HFFc6 (cell line): ENCODE data around the gene PGAM2. TPM values are rescaled to one million over a fixed set of nuclear protein-coding genes. Genes with fewer than 3 reads are reported as not detected.

ENCODE experiments used
- DNase-seq: peaks from one replicate; pipeline ENCODE4 v3.0.0-alpha.2; 2018
- H3K27ac Mint-ChIP-seq: 2 replicates; pipeline ENCODE4 v1.8.0; 2020; ENCODE audit warnings: mild to moderate bottlenecking, mixed read lengths
- H3K27me3 Mint-ChIP-seq: 2 replicates; pipeline ENCODE4 v1.8.0; 2021; ENCODE audit warnings: mild to moderate bottlenecking, moderate library complexity, mixed read lengths; ENCODE audit not compliant: insufficient read depth
- H3K36me3 Mint-ChIP-seq: 2 replicates; pipeline ENCODE4 v1.8.0; 2021; ENCODE audit warnings: low read depth, mixed read lengths
- H3K4me1 Mint-ChIP-seq: 2 replicates; pipeline ENCODE4 v1.8.0; 2020; ENCODE audit warnings: low read depth, mixed read lengths
- H3K4me3 Mint-ChIP-seq: 2 replicates; pipeline ENCODE4 v1.8.0; 2020; ENCODE audit warnings: mild to moderate bottlenecking, moderate library complexity, mixed read lengths
- H3K9me3 Mint-ChIP-seq: 2 replicates; pipeline ENCODE4 v1.8.0; 2020; ENCODE audit warnings: mild to moderate bottlenecking, mixed read lengths
- CTCF ChIP-seq: fragments of 200-600 bp; sonication (generic); IDR thresholded peaks from 2 replicates; pipeline ENCODE4 v1.5.0; 2021; ENCODE audit warnings: antibody characterized with exemption, mild to moderate bottlenecking
- long read RNA-seq: library from polyadenylated mRNA; unstranded; transcript quantifications from one replicate; pipeline ENCODE4 v2.0.0, GENCODE V29; 2019
- total RNA-seq, 6 experiments: library from RNA; stranded (reverse); fragmentation: NEBNext Ultra II Directional; extraction: Animal tissue kit (Norgen Biotek cat#: 25700); gene quantifications; 2 replicates in 1 of 6; 3 replicates in 5 of 6; pipeline ENCODE4 v1.2.3, GENCODE V29; 2021

The PGAM2 gene
- under 1 TPM in 4 of 6 experiments, not detected in 2; 0.26 to 0.51 (median 0.35) TPM for total RNA-seq
- long read RNA-seq: 0 reads

- no peaks in the 10 kb centered on the region; the same call in 1 of the 2 replicates for H3K36me3 Mint-ChIP-seq
- peaks cover 5% of the 10 kb centered on the region; the same call in 1 of the 2 replicates for H3K9me3 Mint-ChIP-seq
- peak; percentile 25 for DNase-seq
- H3K27ac Mint-ChIP-seq: peak within 1 kb of the TSS; percentile 33
- peaks cover 29% of the 10 kb centered on the region for H3K27me3 Mint-ChIP-seq
- H3K4me1 Mint-ChIP-seq: peaks cover 32% of the 10 kb centered on the region
- no peak for TF ChIP-seq CTCF
- H3K4me3 Mint-ChIP-seq: peak within 1 kb of the TSS; percentile 49
Measured at GRCh38 chr7:44065431-44066110, at the start of gene PGAM2. Gene PGAM2 (minus strand): TSS chr7:44065567. CDS start chr7:44065529, 38 bp downstream.

- peaks cover 19% of the 10 kb centered on the region for H3K36me3 Mint-ChIP-seq
- TF ChIP-seq CTCF: no peak
- H3K4me1 Mint-ChIP-seq: peaks cover 12% of the 10 kb centered on the region; the same call in 1 of the 2 replicates
- H3K27me3 Mint-ChIP-seq: peaks cover 7% of the 10 kb centered on the region
- no peak overlapping the region for H3K4me3 Mint-ChIP-seq
- DNase-seq: no peak
- no peak overlapping the region for H3K27ac Mint-ChIP-seq
- no peaks in the 10 kb centered on the region for H3K9me3 Mint-ChIP-seq
Measured at GRCh38 chr7:44114586-44115310, 49.4 kb upstream of the PGAM2 start.

- H3K36me3 Mint-ChIP-seq: peaks cover 15% of the 10 kb centered on the region
- no peaks in the 10 kb centered on the region for H3K9me3 Mint-ChIP-seq
- no peak overlapping the region for H3K4me3 Mint-ChIP-seq
- no peak for TF ChIP-seq CTCF
- no peak overlapping the region for H3K27ac Mint-ChIP-seq
- DNase-seq: no peak
- H3K4me1 Mint-ChIP-seq: peaks cover 5% of the 10 kb centered on the region; the same call in 1 of the 2 replicates
- peaks cover 7% of the 10 kb centered on the region for H3K27me3 Mint-ChIP-seq
Measured at GRCh38 chr7:44113764-44114354, 48.5 kb upstream of the PGAM2 start.

- Mint-ChIP-seq H3K4me3 (no peak overlapping the region), H3K4me1 (peaks cover 4% of the 10 kb centered on the region; the same call in 1 of the 2 replicates), H3K27me3 (peaks cover 7% of the 10 kb centered on the region), H3K9me3 (no peaks in the 10 kb centered on the region), H3K36me3 (peaks cover 13% of the 10 kb centered on the region), H3K27ac (no peak overlapping the region)
- no peak for DNase-seq
- TF ChIP-seq CTCF: no peak
Measured at GRCh38 chr7:44112997-44113763, 47.8 kb upstream of the PGAM2 start.
